ENCODE results near the gene SLC2A1. TPM values are rescaled to one million over a fixed set of nuclear protein-coding genes. Genes with fewer than 3 reads are reported as not detected.

The SLC2A1 gene
- total RNA-seq, 1 experiment from 2014 or later: 245 TPM

- intact Hi-C loops (cut with micrococcal nuclease): no loop called here
- H2AFZ ChIP-seq (ENCODE audit: low read length): no peak overlapping the region
- no peaks in the 10 kb centered on the region for H3K9me2 ChIP-seq (replicated peaks; ENCODE audit: low read length)
- DNase-seq (no peak), ATAC-seq (no peak)
- TF ChIP-seq EZH2 (IDR thresholded peaks at IDR 0.05; ENCODE audit: low read length, unreplicated experiment) (no peak), EZH2phosphoT487 (IDR thresholded peaks at IDR 0.05; ENCODE audit: borderline replicate concordance, low read length) (no peak), CTCF (conservative IDR thresholded peaks at IDR 0.05; ENCODE audit: low read depth, low read length) (no peak)
- no peaks in the 10 kb centered on the region for H3K4me1 ChIP-seq (ENCODE audit: insufficient read depth, low read length)
- BruUV-seq (replicated peaks): no TSS peak
- no peaks in the 10 kb centered on the region for H3K27me3 ChIP-seq (ENCODE audit: low read length)
- no peaks in the 10 kb centered on the region for H3F3A ChIP-seq (ENCODE audit: low read length, unreplicated experiment)
- ChIA-PET CTCF (no interaction called here), POLR2A (ENCODE audit: unreplicated experiment) (no interaction called here)
- H3K9me3 ChIP-seq (ENCODE audit: low read length): no peaks in the 10 kb centered on the region
- no peak overlapping the region for H3K27ac ChIP-seq (ENCODE audit: low read length)
- H3K9ac ChIP-seq (ENCODE audit: low read length): no peak overlapping the region
- no peaks in the 10 kb centered on the region for H3K36me3 ChIP-seq (ENCODE audit: low read depth, low read length)
- no peaks in the 10 kb centered on the region for H3K79me2 ChIP-seq (ENCODE audit: low read length)
- H3K4me2 ChIP-seq (ENCODE audit: low read length): no peak overlapping the region
- no peak overlapping the region for H3K4me3 ChIP-seq (ENCODE audit: low read length)
- H4K20me1 ChIP-seq (ENCODE audit: low read length): no peaks in the 10 kb centered on the region
Observed at GRCh38 chr1:43000271-43000670, 41.6 kb upstream of the SLC2A1 start.

GRCh38 chr1:42999308-42999707 lies 40.6 kb upstream of the SLC2A1 start:
- no peaks in the 10 kb centered on the region for H3K36me3 ChIP-seq (ENCODE audit: low read depth, low read length)
- no peaks in the 10 kb centered on the region for H3K27me3 ChIP-seq (ENCODE audit: low read length)
- no peaks in the 10 kb centered on the region for H3K9me2 ChIP-seq (replicated peaks; ENCODE audit: low read length)
- no peak overlapping the region for H3K4me2 ChIP-seq (ENCODE audit: low read length)
- H3K9me3 ChIP-seq (ENCODE audit: low read length): no peaks in the 10 kb centered on the region
- no peak overlapping the region for H3K27ac ChIP-seq (ENCODE audit: low read length)
- TF ChIP-seq EZH2phosphoT487 (IDR thresholded peaks at IDR 0.05; ENCODE audit: borderline replicate concordance, low read length): no peak
- no peak for TF ChIP-seq EZH2 (IDR thresholded peaks at IDR 0.05; ENCODE audit: low read length, unreplicated experiment)
- TF ChIP-seq CTCF (conservative IDR thresholded peaks at IDR 0.05; ENCODE audit: low read depth, low read length): no peak
- no peaks in the 10 kb centered on the region for H3K79me2 ChIP-seq (ENCODE audit: low read length)
- H2AFZ ChIP-seq (ENCODE audit: low read length): no peak overlapping the region
- H3F3A ChIP-seq (ENCODE audit: low read length, unreplicated experiment): no peaks in the 10 kb centered on the region
- ATAC-seq: no peak
- no peak overlapping the region for H3K4me3 ChIP-seq (ENCODE audit: low read length)
- CTCF ChIA-PET: no interaction called here
- POLR2A ChIA-PET (ENCODE audit: unreplicated experiment): no interaction called here
- no peaks in the 10 kb centered on the region for H4K20me1 ChIP-seq (ENCODE audit: low read length)
- DNase-seq: peak; percentile 9
- no peaks in the 10 kb centered on the region for H3K4me1 ChIP-seq (ENCODE audit: insufficient read depth, low read length)
- H3K9ac ChIP-seq (ENCODE audit: low read length): no peak overlapping the region
- intact Hi-C loops (cut with micrococcal nuclease): no loop called here
- no TSS peak for BruUV-seq (replicated peaks)

GRCh38 chr1:42998386-42998785 lies 39.7 kb upstream of the SLC2A1 start:
- H3K9ac ChIP-seq (ENCODE audit: low read length): no peak overlapping the region
- no peak for TF ChIP-seq EZH2phosphoT487 (IDR thresholded peaks at IDR 0.05; ENCODE audit: borderline replicate concordance, low read length)
- TF ChIP-seq CTCF (conservative IDR thresholded peaks at IDR 0.05; ENCODE audit: low read depth, low read length): no peak
- TF ChIP-seq EZH2 (IDR thresholded peaks at IDR 0.05; ENCODE audit: low read length, unreplicated experiment): no peak
- BruUV-seq (replicated peaks): no TSS peak

More at GRCh38 chr1:42998386-42998785, 39.7 kb upstream of the SLC2A1 start:
- ATAC-seq (no peak), DNase-seq (no peak)
- Histone ChIP-seq H3K4me1 (ENCODE audit: insufficient read depth, low read length) (no peaks in the 10 kb centered on the region), H3K36me3 (ENCODE audit: low read depth, low read length) (no peaks in the 10 kb centered on the region), H3K79me2 (ENCODE audit: low read length) (no peaks in the 10 kb centered on the region), H3K27me3 (ENCODE audit: low read length) (no peaks in the 10 kb centered on the region), H4K20me1 (ENCODE audit: low read length) (no peaks in the 10 kb centered on the region), H3K27ac (ENCODE audit: low read length) (no peak overlapping the region), H3K9me2 (replicated peaks; ENCODE audit: low read length) (no peaks in the 10 kb centered on the region), H3K9me3 (ENCODE audit: low read length) (no peaks in the 10 kb centered on the region), H3F3A (ENCODE audit: low read length, unreplicated experiment) (no peaks in the 10 kb centered on the region), H3K4me3 (ENCODE audit: low read length) (no peak overlapping the region), H2AFZ (ENCODE audit: low read length) (no peak overlapping the region), H3K4me2 (ENCODE audit: low read length) (no peak overlapping the region)
- CTCF ChIA-PET: no interaction called here
- intact Hi-C loops (cut with micrococcal nuclease): no loop called here
- POLR2A ChIA-PET (ENCODE audit: unreplicated experiment): no interaction called here
